ENCODE data around the gene GLUL. TPM values are rescaled to one million over a fixed set of nuclear protein-coding genes. Genes with fewer than 3 reads are reported as not detected.

Gene GLUL
- total RNA-seq, 3 donors from 2014 or later = 1,940 to 10,612 (median 2,824) TPM

- Histone ChIP-seq H3K4me1 (no peaks in the 10 kb centered on the region), H3K27me3 (no peaks in the 10 kb centered on the region), H3K9me3 (no peaks in the 10 kb centered on the region), H3K36me3 (no peaks in the 10 kb centered on the region), H3K27ac (no peak overlapping the region), H3K4me3 (no peak overlapping the region)
- intact Hi-C loops (cut with DNase I; ENCODE audit: low total_unique reads) = no loop called here
- no peak for DNase-seq (ENCODE audit: low spot score in 2 of 2)
- TF ChIP-seq POLR2A (IDR thresholded peaks at IDR 0.05) (no peak), POLR2AphosphoS5 (IDR thresholded peaks at IDR 0.05) (no peak)
- TF ChIP-seq, protein P1, sequence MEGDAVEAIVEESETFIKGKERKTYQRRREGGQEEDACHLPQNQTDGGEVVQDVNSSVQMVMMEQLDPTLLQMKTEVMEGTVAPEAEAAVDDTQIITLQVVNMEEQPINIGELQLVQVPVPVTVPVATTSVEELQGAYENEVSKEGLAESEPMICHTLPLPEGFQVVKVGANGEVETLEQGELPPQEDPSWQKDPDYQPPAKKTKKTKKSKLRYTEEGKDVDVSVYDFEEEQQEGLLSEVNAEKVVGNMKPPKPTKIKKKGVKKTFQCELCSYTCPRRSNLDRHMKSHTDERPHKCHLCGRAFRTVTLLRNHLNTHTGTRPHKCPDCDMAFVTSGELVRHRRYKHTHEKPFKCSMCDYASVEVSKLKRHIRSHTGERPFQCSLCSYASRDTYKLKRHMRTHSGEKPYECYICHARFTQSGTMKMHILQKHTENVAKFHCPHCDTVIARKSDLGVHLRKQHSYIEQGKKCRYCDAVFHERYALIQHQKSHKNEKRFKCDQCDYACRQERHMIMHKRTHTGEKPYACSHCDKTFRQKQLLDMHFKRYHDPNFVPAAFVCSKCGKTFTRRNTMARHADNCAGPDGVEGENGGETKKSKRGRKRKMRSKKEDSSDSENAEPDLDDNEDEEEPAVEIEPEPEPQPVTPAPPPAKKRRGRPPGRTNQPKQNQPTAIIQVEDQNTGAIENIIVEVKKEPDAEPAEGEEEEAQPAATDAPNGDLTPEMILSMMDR (IDR thresholded peaks at IDR 0.05) = no peak
These were observed 14.0 kb upstream of the GLUL start for GRCh38 chr1:182405578-182405977.

GRCh38 chr1:182404781-182405180 lies 13.2 kb upstream of the GLUL start:
- TF ChIP-seq POLR2A (IDR thresholded peaks at IDR 0.05) (no peak), POLR2AphosphoS5 (IDR thresholded peaks at IDR 0.05) (no peak)
- TF ChIP-seq, protein P1 (IDR thresholded peaks at IDR 0.05) = no peak
- Histone ChIP-seq H3K4me1 (no peaks in the 10 kb centered on the region), H3K4me3 (no peak overlapping the region), H3K36me3 (no peaks in the 10 kb centered on the region), H3K9me3 (no peaks in the 10 kb centered on the region), H3K27me3 (no peaks in the 10 kb centered on the region), H3K27ac (no peak overlapping the region)
- DNase-seq (ENCODE audit: low spot score in 2 of 2) = no peak
- intact Hi-C loops (cut with DNase I; ENCODE audit: low total_unique reads) = no loop called here

GRCh38 chr1:182400567-182400966 lies 9.0 kb upstream of the GLUL start, which contains the start of gene TEDDM1:
Gene TEDDM1, minus strand, starts transcription at chr1:182400667. Its CDS starts 182 bp downstream, at chr1:182400485.
- H3K9me3 ChIP-seq = no peaks in the 10 kb centered on the region
- H3K36me3 ChIP-seq = no peaks in the 10 kb centered on the region
- H3K4me1 ChIP-seq = peaks cover 4 to 9% of the 10 kb centered on the region in 2 donors
- no peaks in the 10 kb centered on the region for H3K27me3 ChIP-seq
- TF ChIP-seq, protein P1 (IDR thresholded peaks at IDR 0.05) = no peak
- no peak within 1 kb of the TSS for H3K27ac ChIP-seq
- no peak for DNase-seq (ENCODE audit: low spot score in 2 of 2)
- no peak within 1 kb of the TSS for H3K4me3 ChIP-seq
- intact Hi-C loops (cut with DNase I; ENCODE audit: low total_unique reads) = no loop called here

GRCh38 chr1:182397653-182398393 lies 6.2 kb upstream of the GLUL start:
- Histone ChIP-seq H3K9me3 (no peaks in the 10 kb centered on the region), H3K27me3 (no peaks in the 10 kb centered on the region), H3K4me1 (peaks cover 4 to 9% of the 10 kb centered on the region in 2 donors), H3K36me3 (no peaks in the 10 kb centered on the region), H3K27ac (peak overlapping the region; percentile 20 to 50), H3K4me3 (no peak overlapping the region)
- no peak for DNase-seq (ENCODE audit: low spot score in 2 of 2)
- TF ChIP-seq POLR2A (IDR thresholded peaks at IDR 0.05) = no peak
- intact Hi-C loops (cut with DNase I; ENCODE audit: low total_unique reads) = loop anchor here (10.0 kb wide), 1 partner anchor 303 kb away; no protein-coding TSS in a partner anchor

GRCh38 chr1:182395906-182396305 lies 4.3 kb upstream of the GLUL start:
- DNase-seq (ENCODE audit: low spot score in 2 of 2) = no peak
- H3K9me3 ChIP-seq = no peaks in the 10 kb centered on the region
- intact Hi-C loops (cut with DNase I; ENCODE audit: low total_unique reads) = loop anchor here (10.0 kb wide), 1 partner anchor 301 kb away; no protein-coding TSS in a partner anchor
- H3K27ac ChIP-seq = no peak overlapping the region
- no peaks in the 10 kb centered on the region for H3K36me3 ChIP-seq
- no peaks in the 10 kb centered on the region for H3K27me3 ChIP-seq
- H3K4me3 ChIP-seq = no peak overlapping the region
- H3K4me1 ChIP-seq = peaks cover 4 to 9% of the 10 kb centered on the region in 2 donors
- TF ChIP-seq, protein P1 (IDR thresholded peaks at IDR 0.05) = no peak
- no peak for TF ChIP-seq POLR2A (IDR thresholded peaks at IDR 0.05)
- TF ChIP-seq POLR2AphosphoS5 (IDR thresholded peaks at IDR 0.05) = no peak

Measured in breast epithelium (tissue), 4 donors.